SK-N-SH treated with all-trans-retinoic acid at 6 μM for 48 hours (cell line): Measurements from ENCODE around the gene KCNMB2.

Source experiments
- ATAC-seq: fragments of 200-7000 bp; cut with Tn5 transposase; 3 replicates; pipeline ENCODE4 v1.9.1; 2020; ENCODE audit warnings: mild to moderate bottlenecking, moderate library complexity
- ARNTL ChIP-seq: fragments of 450-650 bp; formaldehyde crosslinking; IDR thresholded peaks from 2 replicates; pipeline ENCODE4 v1.5.0; 2020; ENCODE audit warnings: low read depth, mild to moderate bottlenecking, moderate library complexity, borderline replicate concordance
- BACH2 ChIP-seq: fragments of 250-450 bp; sonication (Bioruptor Pico); IDR thresholded peaks from 2 replicates; pipeline ENCODE4 v1.9.0; 2021; ENCODE audit warnings: mild to moderate bottlenecking, borderline replicate concordance
- CSDC2 ChIP-seq: fragments of 250-450 bp; sonication (Bioruptor Pico); IDR thresholded peaks from 2 replicates; pipeline ENCODE4 v1.5.0; 2020; ENCODE audit warnings: mild to moderate bottlenecking, moderate library complexity
- ESRRG ChIP-seq: fragments of 250-450 bp; sonication (Bioruptor Pico); IDR thresholded peaks from 2 replicates; pipeline ENCODE4 v1.6.1; 2021; ENCODE audit warnings: mild to moderate bottlenecking
- GLIS3 ChIP-seq: fragments of 250-450 bp; sonication (Bioruptor Pico); IDR thresholded peaks from 2 replicates; pipeline ENCODE4 v1.5.0; 2020; ENCODE audit warnings: mild to moderate bottlenecking, moderate library complexity
- ISL1 ChIP-seq: fragments of 250-450 bp; sonication (Bioruptor Pico); IDR thresholded peaks from 2 replicates; pipeline ENCODE4 v2.1.2; 2022; ENCODE audit warnings: mild to moderate bottlenecking, moderate library complexity
- PPARA ChIP-seq: fragments of 250-450 bp; sonication (Bioruptor Pico); IDR thresholded peaks from 2 replicates; pipeline ENCODE4 v1.5.0; 2020; ENCODE audit warnings: mild to moderate bottlenecking, borderline replicate concordance
- RARB ChIP-seq: fragments of 250-450 bp; sonication (Bioruptor Pico); IDR thresholded peaks from 2 replicates; pipeline ENCODE4 v1.8.0; 2021; ENCODE audit warnings: mild to moderate bottlenecking, moderate library complexity
- SNAI2 ChIP-seq: fragments of 250-450 bp; sonication (Bioruptor Pico); IDR thresholded peaks from 2 replicates; pipeline ENCODE4 v1.5.0; 2020; ENCODE audit warnings: mild to moderate bottlenecking, moderate library complexity
- TOX ChIP-seq: fragments of 250-450 bp; sonication (Bioruptor Pico); IDR thresholded peaks from 2 replicates; pipeline ENCODE4 v1.8.0; 2021; ENCODE audit warnings: mild to moderate bottlenecking, moderate library complexity, borderline replicate concordance
- ZFP3 ChIP-seq: fragments of 250-450 bp; sonication (Bioruptor Pico); IDR thresholded peaks from 2 replicates; pipeline ENCODE4 v1.5.0; 2020; ENCODE audit warnings: mild to moderate bottlenecking, moderate library complexity
- ZFP30 ChIP-seq: fragments of 450-650 bp; formaldehyde crosslinking; IDR thresholded peaks from 2 replicates; pipeline ENCODE4 v1.5.0; 2022; ENCODE audit warnings: mild to moderate bottlenecking, moderate library complexity
- ZNF565 ChIP-seq: fragments of 450-650 bp; formaldehyde crosslinking; conservative IDR thresholded peaks from 2 replicates; pipeline ENCODE4 v1.5.0; 2020; ENCODE audit warnings: low read depth, mild to moderate bottlenecking, moderate library complexity
- ZNF8 ChIP-seq: fragments of 450-650 bp; formaldehyde crosslinking; IDR thresholded peaks from 2 replicates; pipeline ENCODE4 v1.5.0; 2020; ENCODE audit warnings: mild to moderate bottlenecking, moderate library complexity
- TF ChIP-seq, protein P1 (sequence below): fragments of 250-450 bp; sonication (Bioruptor Pico); IDR thresholded peaks from 2 replicates; pipeline ENCODE4 v1.5.1; 2020; ENCODE audit warnings: low read depth, mild to moderate bottlenecking, moderate library complexity
- TF ChIP-seq, protein P2 (sequence below): fragments of 250-450 bp; sonication (Bioruptor Pico); IDR thresholded peaks from 2 replicates; pipeline ENCODE4 v1.8.0; 2020; ENCODE audit warnings: mild to moderate bottlenecking, moderate library complexity, borderline replicate concordance
- TF ChIP-seq, protein P3 (sequence below): fragments of 250-450 bp; sonication (Bioruptor Pico); IDR thresholded peaks from 2 replicates; pipeline ENCODE4 v1.8.0; 2021; ENCODE audit warnings: low read depth, mild to moderate bottlenecking, moderate library complexity, borderline replicate concordance
- TF ChIP-seq, protein P4 (sequence below): fragments of 250-450 bp; sonication (Bioruptor Pico); IDR thresholded peaks from 2 replicates; pipeline ENCODE4 v1.5.1; 2021; ENCODE audit warnings: mild to moderate bottlenecking, moderate library complexity
- TF ChIP-seq, protein P5 (sequence below): fragments of 250-450 bp; sonication (Bioruptor Pico); IDR thresholded peaks from 2 replicates; pipeline ENCODE4 v1.5.0; 2020; ENCODE audit warnings: mild to moderate bottlenecking, moderate library complexity

KCNMB2 gene

DNA sequence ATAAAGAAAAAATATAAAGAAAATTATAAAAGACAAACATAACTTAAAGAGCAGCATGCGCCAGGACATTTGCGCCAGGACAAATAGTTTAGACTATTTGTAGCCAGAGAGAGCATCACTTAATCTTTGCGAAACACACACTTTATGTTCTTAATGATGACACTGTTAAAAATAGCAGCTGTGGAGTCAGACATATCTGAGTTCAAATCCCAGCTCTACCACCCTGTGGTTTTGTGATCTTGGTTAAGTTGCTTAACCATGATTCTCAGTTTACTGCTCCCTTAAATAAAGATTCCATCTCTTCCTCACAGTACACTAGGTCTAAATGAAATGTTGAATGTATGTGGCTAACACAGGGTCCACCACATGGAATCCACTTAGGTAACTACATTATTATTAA is 31.4 kb downstream of the KCNMB2 start:
- TF ChIP-seq, protein P1, sequence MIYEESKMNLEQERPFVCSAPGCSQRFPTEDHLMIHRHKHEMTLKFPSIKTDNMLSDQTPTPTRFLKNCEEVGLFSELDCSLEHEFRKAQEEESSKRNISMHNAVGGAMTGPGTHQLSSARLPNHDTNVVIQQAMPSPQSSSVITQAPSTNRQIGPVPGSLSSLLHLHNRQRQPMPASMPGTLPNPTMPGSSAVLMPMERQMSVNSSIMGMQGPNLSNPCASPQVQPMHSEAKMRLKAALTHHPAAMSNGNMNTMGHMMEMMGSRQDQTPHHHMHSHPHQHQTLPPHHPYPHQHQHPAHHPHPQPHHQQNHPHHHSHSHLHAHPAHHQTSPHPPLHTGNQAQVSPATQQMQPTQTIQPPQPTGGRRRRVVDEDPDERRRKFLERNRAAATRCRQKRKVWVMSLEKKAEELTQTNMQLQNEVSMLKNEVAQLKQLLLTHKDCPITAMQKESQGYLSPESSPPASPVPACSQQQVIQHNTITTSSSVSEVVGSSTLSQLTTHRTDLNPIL (CRISPR knock-in tag), result no peak
- TF ChIP-seq, protein P2, sequence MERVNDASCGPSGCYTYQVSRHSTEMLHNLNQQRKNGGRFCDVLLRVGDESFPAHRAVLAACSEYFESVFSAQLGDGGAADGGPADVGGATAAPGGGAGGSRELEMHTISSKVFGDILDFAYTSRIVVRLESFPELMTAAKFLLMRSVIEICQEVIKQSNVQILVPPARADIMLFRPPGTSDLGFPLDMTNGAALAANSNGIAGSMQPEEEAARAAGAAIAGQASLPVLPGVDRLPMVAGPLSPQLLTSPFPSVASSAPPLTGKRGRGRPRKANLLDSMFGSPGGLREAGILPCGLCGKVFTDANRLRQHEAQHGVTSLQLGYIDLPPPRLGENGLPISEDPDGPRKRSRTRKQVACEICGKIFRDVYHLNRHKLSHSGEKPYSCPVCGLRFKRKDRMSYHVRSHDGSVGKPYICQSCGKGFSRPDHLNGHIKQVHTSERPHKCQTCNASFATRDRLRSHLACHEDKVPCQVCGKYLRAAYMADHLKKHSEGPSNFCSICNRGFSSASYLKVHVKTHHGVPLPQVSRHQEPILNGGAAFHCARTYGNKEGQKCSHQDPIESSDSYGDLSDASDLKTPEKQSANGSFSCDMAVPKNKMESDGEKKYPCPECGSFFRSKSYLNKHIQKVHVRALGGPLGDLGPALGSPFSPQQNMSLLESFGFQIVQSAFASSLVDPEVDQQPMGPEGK (CRISPR knock-in tag), result no peak
- no peak for TF ChIP-seq PPARA (CRISPR knock-in tag)
- TF ChIP-seq, protein P3, sequence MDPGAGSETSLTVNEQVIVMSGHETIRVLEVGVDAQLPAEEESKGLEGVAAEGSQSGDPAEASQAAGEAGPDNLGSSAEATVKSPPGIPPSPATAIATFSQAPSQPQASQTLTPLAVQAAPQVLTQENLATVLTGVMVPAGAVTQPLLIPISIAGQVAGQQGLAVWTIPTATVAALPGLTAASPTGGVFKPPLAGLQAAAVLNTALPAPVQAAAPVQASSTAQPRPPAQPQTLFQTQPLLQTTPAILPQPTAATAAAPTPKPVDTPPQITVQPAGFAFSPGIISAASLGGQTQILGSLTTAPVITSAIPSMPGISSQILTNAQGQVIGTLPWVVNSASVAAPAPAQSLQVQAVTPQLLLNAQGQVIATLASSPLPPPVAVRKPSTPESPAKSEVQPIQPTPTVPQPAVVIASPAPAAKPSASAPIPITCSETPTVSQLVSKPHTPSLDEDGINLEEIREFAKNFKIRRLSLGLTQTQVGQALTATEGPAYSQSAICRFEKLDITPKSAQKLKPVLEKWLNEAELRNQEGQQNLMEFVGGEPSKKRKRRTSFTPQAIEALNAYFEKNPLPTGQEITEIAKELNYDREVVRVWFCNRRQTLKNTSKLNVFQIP (CRISPR knock-in tag), result no peak
- no peak for TF ChIP-seq GLIS3 (CRISPR knock-in tag)
- TF ChIP-seq ZNF8, result no peak
- TF ChIP-seq ISL1, result no peak
- TF ChIP-seq ARNTL (CRISPR knock-in tag), result no peak
- no peak for TF ChIP-seq BACH2 (CRISPR knock-in tag)
- no peak for TF ChIP-seq ZNF565 (CRISPR knock-in tag)
- no peak for TF ChIP-seq RARB (CRISPR knock-in tag)
- TF ChIP-seq, protein P4, sequence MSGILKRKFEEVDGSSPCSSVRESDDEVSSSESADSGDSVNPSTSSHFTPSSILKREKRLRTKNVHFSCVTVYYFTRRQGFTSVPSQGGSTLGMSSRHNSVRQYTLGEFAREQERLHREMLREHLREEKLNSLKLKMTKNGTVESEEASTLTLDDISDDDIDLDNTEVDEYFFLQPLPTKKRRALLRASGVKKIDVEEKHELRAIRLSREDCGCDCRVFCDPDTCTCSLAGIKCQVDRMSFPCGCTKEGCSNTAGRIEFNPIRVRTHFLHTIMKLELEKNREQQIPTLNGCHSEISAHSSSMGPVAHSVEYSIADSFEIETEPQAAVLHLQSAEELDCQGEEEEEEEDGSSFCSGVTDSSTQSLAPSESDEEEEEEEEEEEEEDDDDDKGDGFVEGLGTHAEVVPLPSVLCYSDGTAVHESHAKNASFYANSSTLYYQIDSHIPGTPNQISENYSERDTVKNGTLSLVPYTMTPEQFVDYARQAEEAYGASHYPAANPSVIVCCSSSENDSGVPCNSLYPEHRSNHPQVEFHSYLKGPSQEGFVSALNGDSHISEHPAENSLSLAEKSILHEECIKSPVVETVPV (CRISPR knock-in tag), result no peak
- TF ChIP-seq ZFP30, result no peak
- no peak for TF ChIP-seq ZFP3 (CRISPR knock-in tag)
- no peak for TF ChIP-seq TOX (CRISPR knock-in tag)
- TF ChIP-seq, protein P5, sequence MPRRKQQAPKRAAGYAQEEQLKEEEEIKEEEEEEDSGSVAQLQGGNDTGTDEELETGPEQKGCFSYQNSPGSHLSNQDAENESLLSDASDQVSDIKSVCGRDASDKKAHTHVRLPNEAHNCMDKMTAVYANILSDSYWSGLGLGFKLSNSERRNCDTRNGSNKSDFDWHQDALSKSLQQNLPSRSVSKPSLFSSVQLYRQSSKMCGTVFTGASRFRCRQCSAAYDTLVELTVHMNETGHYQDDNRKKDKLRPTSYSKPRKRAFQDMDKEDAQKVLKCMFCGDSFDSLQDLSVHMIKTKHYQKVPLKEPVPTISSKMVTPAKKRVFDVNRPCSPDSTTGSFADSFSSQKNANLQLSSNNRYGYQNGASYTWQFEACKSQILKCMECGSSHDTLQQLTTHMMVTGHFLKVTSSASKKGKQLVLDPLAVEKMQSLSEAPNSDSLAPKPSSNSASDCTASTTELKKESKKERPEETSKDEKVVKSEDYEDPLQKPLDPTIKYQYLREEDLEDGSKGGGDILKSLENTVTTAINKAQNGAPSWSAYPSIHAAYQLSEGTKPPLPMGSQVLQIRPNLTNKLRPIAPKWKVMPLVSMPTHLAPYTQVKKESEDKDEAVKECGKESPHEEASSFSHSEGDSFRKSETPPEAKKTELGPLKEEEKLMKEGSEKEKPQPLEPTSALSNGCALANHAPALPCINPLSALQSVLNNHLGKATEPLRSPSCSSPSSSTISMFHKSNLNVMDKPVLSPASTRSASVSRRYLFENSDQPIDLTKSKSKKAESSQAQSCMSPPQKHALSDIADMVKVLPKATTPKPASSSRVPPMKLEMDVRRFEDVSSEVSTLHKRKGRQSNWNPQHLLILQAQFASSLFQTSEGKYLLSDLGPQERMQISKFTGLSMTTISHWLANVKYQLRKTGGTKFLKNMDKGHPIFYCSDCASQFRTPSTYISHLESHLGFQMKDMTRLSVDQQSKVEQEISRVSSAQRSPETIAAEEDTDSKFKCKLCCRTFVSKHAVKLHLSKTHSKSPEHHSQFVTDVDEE (CRISPR knock-in tag), result no peak
- TF ChIP-seq SNAI2, result no peak
- TF ChIP-seq ESRRG, result no peak
- ATAC-seq, result no peak

DNA sequence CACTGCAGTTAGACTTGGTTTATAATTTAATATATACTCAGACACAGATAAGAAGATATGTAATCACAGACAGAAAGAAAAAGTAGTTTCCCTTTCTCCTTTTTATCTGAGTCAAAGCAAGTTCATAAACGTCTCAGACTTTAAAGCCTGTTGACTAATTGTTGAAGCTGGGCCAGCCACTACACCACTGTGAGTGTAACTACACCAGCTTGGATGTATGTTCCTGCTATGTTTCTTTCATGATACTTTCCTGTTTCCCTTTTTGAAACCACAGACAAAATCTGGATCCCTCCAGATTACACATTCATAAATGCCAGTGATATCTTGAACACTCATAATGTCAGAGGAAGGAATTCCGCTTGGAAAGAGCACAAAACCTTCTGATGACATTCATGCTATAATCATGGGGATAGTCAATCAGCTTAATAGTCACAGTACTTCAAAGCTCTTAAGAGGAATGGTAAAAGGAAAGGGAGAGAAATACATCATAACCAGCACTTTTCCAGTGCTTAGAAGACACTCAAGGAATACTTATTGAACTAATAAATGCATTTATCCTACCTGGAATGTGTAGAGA is 32.0 kb downstream of the KCNMB2 start:
- TF ChIP-seq ESRRG (no peak), ZFP30 (no peak), ZFP3 (CRISPR knock-in tag) (no peak), CSDC2 (CRISPR knock-in tag) (no peak), ZNF8 (no peak), RARB (CRISPR knock-in tag) (no peak)
- TF ChIP-seq, protein P4 (CRISPR knock-in tag), result no peak
- TF ChIP-seq, protein P2 (CRISPR knock-in tag), result no peak
- TF ChIP-seq, protein P5 (CRISPR knock-in tag), result no peak
- no peak for ATAC-seq
